Parietal lobe (tissue), 2 donors: ENCODE results near the gene SLC7A5. TPM values are rescaled to one million over a fixed set of nuclear protein-coding genes. Genes with fewer than 3 reads are reported as not detected.

ENCODE experiments used
- small RNA-seq: library from RNA; depleted of rRNA; stranded (forward); fragments of <200 nt; gene quantifications from one replicate; pipeline ENCODE3, GENCODE V24; 2014; ENCODE audit warnings: low replicate concordance
- total RNA-seq: library from RNA; depleted of rRNA; stranded (reverse); fragments of >200 nt; gene quantifications from one replicate; pipeline ENCODE4 v1.2.3, GENCODE V29; 2014

The SLC7A5 gene
- total RNA-seq, result 26.0 TPM

DNA sequence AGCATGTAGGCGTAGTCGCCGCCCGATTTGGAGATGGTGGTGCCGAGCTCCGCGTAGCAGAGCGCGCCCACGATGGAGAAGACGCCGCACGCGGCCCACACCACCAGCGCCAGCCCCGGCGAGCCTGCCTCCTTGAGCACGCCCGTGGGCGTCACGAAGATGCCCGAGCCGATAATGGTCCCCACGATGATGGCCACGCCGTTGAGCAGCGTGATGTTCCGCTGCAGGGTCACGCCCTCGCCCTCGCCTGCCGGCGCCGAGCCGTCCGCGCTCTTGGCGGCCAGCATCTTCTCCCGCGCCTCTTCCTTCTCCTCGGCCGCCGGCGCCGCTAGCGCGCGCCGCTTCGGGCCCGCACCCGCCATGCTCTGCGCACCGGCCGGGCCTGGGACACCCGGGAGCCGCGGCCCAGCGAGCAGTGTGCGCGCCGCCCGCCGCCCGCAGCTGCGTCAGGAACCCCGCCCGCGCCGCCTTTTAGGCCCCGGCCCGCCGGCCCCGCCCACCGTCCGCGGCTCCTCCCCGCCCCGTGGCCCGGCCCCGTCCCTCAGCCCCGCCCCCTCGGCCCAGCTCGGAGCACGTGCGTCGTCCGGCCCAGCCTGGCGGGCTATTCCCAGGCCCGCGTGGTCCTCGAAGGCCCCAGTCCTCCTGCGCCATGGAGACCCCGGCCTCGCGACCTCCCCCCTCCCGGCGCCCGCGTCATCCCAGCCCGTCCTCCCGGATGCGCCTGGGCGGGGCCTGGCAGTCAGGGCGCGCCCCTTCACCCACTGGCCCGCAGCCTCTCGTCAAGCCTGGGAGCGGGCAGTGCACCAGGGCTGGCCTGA, at the start of gene SLC7A5:
Gene SLC7A5, minus strand, starts transcription at position 447 of the 818 bp plus-strand sequence. Its CDS starts 85 bp downstream, at position 362.

Small RNAs within 50 kb of the gene (small RNA-seq; reads per million reads assigned to genes)
- not detected for gene MIR6775

Other genes starting within 250 kb of the SLC7A5 start
- gene KLHDC4, start 103.5 kb downstream of the SLC7A5 start, total RNA-seq, result 59.8 TPM
- gene CA5A, start 67.0 kb upstream of the SLC7A5 start, total RNA-seq, result not detected
- 49.5 TPM for gene BANP, start 81.9 kb upstream of the SLC7A5 start, total RNA-seq